Activated T-cell treated with anti-CD3 and anti-CD28 coated beads for 24 hours (primary cell): ENCODE measurements around the gene KMT2C.

ENCODE experiments used
- DNase-seq: peaks from one replicate; pipeline ENCODE4 v3.0.0-alpha.2; 2020; ENCODE audit warnings: low read depth

Gene KMT2C

DNA sequence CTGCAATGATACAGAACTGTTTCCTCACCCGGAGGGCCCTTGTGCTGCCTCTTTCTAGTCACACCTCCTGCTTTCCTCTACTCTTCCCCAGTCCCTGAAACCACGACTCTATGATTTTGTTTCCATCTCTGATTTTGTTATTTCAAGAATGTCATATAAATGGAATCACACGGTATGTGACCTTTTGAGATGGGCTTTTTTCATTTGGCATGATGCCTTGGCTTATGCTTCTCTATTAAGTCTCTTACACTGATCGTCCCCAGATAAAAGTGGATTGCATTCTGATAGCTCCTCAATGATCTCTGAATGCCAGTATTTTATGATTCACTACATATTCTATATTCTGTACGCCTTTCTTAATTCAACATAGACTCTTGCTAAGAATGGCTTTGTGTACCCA lies 332.1 kb downstream of the KMT2C start:
- no peak for DNase-seq

DNA sequence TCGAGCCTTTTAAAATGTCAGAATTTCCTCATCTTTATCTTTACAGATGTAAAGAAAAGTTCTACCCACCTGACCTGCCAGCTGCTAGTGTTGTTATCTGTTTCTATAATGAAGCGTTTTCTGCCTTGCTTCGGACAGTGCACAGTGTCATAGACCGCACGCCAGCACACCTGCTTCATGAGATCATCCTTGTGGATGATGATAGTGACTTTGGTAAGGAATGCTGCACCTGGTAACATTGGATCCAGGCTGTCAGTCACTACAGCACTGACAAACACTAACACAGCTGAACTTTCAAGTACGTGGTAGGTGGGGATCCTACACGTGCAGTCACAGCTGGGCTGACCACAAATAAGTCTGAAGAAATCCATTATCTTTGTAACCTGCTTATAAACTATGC lies 332.7 kb downstream of the KMT2C start:
- DNase-seq: no peak

DNA sequence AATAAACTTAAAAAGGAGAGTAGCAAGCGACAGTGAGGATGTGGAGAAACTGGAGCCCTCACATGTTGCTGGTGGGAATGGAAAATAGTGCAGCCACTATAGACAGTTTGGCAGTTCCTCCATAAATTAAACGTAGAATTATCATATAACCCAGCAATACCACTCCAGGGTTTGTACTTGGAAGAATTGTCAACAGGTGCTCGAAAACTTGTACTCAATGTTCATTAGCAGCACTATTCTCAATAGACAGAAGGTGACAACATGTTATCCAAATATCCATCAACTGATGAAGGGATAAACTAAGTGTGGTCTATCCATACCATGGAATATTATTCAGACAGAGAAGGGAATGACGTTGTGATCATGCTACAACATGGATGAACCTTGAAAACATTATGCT lies 338.5 kb downstream of the KMT2C start:
- DNase-seq: no peak

DNA sequence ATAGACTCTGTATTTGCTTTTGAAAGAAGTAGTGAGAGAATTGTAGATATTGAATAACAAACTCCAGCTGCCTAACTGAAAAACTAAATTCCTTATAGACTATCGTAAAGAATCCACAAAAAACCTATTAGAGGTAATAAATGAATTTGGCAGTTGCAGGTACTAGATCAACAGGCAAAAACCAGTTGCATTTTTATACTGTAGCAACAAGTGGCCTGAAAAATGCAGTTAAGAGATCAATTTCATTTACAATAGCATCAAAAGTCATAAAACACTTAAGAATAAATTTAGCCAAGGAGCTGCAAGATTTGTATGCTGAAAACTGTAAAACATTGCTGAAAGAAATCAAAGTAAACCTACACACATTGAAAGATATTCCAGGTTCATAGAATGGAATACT lies 340.0 kb downstream of the KMT2C start:
- no peak for DNase-seq

DNA sequence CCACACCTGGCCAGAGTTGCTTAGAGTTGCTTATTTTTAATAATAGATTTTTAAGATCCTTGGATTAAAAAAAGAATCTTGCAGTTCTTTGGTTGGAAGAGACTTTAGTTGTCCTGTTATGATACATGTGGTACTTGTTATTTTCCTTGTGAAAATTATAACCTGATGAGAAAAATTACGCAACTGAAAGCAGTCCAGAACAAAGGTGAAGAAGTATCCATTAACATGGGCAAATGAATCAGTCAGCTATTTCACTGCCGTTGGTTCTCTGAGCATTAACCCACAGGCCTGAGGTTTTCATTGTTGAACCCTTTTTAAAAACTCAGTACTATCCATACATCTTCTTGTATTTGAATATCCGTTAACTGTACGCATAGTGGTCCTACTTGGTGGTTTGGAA lies 342.1 kb downstream of the KMT2C start:
- DNase-seq: no peak

DNA sequence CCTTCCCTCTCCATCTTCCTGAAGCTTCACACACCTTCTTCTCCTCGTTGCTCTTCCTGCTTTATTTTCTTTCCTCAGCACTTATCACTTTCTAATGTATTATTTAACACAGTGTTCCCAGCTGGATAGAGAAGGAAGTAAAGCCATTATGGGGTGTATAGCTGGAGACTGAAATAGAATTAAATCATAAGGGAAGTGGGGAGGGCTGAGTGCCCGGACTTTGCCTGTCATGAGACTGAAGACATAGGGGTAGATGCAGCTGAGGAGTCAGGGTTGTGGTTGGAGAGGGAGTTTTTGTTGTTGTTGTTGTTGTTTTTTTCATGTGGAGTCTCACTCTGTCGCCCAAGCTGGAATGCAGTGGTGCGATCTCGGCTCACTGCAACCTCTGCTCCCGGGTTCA lies 345.1 kb downstream of the KMT2C start:
- no peak for DNase-seq

DNA sequence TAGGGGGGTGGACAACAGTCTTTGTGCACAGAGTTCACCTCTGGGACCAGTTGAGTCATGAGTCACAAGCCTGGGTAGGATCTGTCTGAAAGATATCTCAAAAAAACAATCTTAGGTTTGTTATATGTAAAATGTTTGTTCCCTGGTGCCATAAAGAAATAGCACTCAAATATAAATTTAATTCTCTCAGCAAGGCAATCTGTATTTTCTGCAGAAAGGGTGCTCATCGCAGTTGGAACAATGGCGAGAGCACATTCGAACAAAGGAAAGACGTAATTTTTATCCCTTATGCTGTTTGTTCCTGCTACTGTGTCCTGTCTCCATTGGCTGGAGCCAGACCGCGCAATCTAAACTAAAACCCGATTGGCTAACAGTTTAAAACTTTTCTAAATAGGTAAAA lies 346.6 kb downstream of the KMT2C start:
- no peak for DNase-seq

DNA sequence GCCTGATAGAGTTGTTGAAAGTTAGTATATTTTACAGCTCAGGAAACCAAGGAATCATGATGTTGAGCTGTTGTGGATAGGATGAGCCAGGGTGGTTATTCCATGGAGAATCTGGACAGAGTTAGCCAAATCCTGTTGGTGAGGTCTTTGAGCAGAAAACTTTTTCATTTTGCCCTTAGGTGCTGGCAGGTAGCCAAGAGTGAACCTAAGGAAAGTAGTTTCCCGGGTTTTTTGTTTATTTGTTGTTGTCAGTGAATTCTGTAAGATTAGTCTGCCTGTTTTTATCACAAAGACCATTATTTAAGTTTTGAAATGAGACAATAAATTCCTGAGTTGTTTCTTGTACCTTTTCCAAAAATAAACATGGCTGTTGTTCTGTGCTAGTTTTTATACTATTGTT lies 349.3 kb downstream of the KMT2C start:
- no peak for DNase-seq

DNA sequence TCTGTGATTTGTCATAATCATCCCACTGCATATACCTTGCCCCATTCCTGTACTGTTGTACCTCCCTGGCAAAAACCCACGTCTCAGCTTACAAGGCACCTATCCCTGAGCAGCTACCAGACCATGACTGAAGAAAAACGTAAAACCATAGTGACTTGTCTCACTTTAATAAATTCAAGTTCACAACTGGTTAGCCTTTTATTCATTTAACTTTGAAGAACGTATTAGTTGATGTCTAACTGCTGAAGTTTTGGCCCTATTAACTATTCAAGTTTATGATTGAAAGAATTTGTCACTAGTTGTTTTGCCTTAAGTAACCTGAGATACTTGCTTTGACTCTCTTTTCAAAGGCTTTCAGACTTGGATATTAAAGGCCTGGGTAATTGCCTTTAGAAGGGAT lies 350.7 kb downstream of the KMT2C start:
- DNase-seq: no peak
